SKM-1 treated with dmso at 0.1 percent for 144 hours (cell line): ENCODE data around the gene CNOT2.
"Not testable (repeated sequence)": the region's sequence is repeated elsewhere in the genome, so short reads cannot be mapped to it uniquely, and the experiment has no call there.

ENCODE experiments used
- DNase-seq: peaks from one replicate; lab custom pipeline; 2025; ENCODE audit not compliant: unreplicated experiment; lab: John Stamatoyannopoulos, UW

The CNOT2 gene

DNA sequence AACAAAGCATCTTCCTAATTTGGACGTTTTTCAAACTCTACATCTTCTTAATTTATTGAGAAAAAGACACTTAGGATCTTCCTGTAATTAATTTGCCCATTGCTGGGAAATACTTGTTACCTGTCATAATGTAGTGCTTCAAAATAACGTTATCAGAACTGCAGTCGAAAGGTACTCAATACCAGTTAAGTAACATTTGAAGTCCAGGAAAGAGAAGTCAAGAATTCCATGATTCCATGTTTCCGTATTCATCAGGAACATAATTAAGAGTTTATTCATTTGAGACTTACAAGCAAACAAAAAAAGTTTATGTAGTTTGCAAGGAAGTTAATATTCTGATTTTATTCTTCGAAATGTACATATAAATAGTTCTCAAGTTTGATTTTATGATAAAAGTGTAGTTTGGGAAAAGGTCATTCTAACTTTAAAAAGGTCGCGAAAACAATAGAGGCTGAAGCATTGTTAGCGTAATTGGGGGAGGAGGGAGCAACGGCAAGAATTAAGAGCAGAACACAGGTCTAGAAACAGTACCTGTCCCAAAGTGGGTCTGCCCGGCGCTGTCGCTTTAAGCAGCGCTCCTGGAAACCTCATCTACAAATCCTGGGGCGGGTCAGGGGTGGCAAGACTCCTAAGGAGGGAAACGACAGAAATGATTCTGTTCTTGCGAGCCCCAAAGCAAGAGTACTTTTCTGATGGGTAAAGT is 121.6 kb downstream of the CNOT2 start:
- no peak for DNase-seq

DNA sequence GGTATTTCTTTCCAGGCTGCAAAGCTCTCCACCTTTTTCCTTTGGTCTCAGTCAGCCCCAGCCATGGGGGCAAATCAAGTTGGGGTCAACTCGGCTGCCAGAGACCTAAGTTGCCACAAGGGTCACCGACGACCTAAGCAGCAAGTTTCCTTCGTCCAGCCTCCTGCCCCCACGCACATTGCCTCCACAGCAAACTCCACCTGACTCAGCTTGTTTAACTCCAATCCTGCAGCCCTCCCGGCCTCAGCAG is 122.1 kb downstream of the CNOT2 start:
- DNase-seq = no peak

- no peak for DNase-seq
Measured at GRCh38 chr12:70365648-70366518, 122.7 kb downstream of the CNOT2 start, which contains the start of gene KCNMB4. KCNMB4 (plus strand) TSS chr12:70366290; CDS start chr12:70366735, 445 bp downstream.

DNA sequence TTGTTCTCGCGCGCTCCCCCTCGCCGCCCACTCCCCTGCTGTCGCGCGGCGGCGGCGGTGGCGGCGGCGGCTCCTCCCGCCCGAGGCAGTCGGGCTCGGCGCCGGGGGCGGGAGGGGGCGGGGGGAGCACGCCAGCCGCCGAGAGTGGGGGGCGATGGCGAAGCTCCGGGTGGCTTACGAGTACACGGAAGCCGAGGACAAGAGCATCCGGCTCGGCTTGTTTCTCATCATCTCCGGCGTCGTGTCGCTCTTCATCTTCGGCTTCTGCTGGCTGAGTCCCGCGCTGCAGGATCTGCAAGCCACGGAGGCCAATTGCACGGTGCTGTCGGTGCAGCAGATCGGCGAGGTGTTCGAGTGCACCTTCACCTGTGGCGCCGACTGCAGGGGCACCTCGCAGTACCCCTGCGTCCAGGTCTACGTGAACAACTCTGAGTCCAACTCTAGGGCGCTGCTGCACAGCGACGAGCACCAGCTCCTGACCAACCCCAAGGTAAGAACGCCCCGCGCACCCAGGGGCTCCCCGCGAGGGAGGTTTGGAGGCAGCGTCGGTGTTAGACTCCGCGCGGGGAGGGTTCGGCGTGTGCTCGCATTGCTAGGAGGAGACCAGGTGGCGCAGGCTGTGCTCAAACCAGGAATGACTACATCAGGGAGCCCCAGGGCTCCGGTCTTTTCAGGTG is 123.5 kb downstream of the CNOT2 start:
- no peak for DNase-seq

GRCh38 chr12:70367258-70368141 is 124.3 kb downstream of the CNOT2 start:
- DNase-seq = no peak

GRCh38 chr12:70372881-70373280 is 129.6 kb downstream of the CNOT2 start:
- no peak for DNase-seq

GRCh38 chr12:70379846-70380245 is 136.6 kb downstream of the CNOT2 start:
- DNase-seq = no peak

DNA sequence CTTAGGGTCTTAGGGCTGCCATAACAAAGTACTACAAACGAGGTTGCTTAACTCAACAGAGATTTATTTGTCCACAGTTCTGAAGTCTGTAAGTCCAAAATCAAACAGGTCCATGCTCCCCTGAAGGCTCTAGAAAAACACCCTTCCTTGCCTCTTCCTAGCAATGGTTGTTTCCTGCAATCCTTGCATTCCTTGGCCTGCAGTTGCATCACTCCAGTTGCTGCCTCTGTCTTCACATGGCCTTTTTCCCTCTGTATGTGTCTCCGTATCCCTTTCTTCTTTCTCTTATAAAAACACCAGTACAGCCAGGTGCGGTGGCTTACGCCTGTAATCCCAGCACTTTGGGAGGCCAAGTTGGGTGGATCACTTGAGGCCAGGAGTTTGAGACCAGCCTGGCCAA is 140.3 kb downstream of the CNOT2 start:
- DNase-seq = no peak

- no peak for DNase-seq
Measured at GRCh38 chr12:70383886-70384285, 140.7 kb downstream of the CNOT2 start.

- DNase-seq = no peak
Measured at GRCh38 chr12:70386771-70387170, 143.5 kb downstream of the CNOT2 start.

DNA sequence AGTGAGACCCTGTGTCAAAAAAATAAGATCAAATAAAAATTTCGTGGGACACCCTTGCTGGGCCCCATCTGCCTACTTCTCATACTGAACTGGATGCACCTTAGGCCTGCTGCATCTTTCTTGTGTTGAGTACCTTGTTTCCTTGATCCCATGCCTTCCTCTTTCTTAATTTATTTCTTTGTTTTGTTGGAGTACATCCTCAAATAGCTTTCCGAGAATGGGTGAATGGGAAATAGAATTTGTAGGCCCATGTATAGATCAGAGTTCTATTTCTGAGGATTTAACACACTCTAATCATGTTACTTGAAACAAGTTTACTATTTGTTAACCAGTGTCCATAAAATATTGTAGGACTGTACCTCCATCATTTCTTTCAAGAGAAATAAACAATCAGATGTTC is 146.4 kb downstream of the CNOT2 start:
- DNase-seq = no peak

- DNase-seq = not testable (repeated sequence)
Measured at GRCh38 chr12:70392631-70393030, 149.4 kb downstream of the CNOT2 start.

- no peak for DNase-seq
Measured at GRCh38 chr12:70393787-70394499, 150.7 kb downstream of the CNOT2 start.

- DNase-seq = no peak
Measured at GRCh38 chr12:70398002-70398401, 154.8 kb downstream of the CNOT2 start.

DNA sequence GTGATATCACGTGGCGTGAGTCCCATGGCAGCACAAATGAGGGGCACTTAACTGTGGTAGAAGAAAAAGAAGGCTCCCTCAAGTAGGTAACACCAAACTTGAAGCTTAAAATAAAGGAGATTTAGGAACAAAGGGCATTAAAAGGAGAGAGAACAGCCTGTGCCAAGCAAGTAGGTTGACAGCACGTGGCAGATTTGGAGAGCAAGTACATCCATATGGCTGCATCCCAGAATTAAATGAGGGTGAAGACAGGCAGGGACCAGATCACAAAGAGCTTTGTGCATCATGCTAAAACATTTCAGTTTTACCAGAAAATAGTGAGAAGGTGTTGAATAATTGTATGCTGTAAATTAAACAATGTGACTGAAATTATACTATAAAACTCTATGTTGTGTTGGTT is 155.6 kb downstream of the CNOT2 start:
- DNase-seq = no peak

GRCh38 chr12:70399311-70399710 is 156.1 kb downstream of the CNOT2 start:
- no peak for DNase-seq

GRCh38 chr12:70400124-70400523 is 156.9 kb downstream of the CNOT2 start:
- DNase-seq = no peak

GRCh38 chr12:70402597-70402996 is 159.4 kb downstream of the CNOT2 start:
- no peak for DNase-seq

GRCh38 chr12:70403826-70404225 is 160.6 kb downstream of the CNOT2 start:
- no peak for DNase-seq
